GM18951 (cell line): Measurements from ENCODE around the gene NGEF.

ENCODE experiments used
- POLR2A ChIP-seq: IDR thresholded peaks from 4 replicates; pipeline ENCODE4 v1.6.1; 2011; ENCODE audit warnings: mild to moderate bottlenecking; ENCODE audit not compliant: insufficient read length, insufficient read depth; ENCODE audit errors: extremely low read depth
- in situ Hi-C: fragments of 300-500 bp; cut with MboI; formaldehyde crosslinking; loops from one replicate; pipeline ENCODE4 v1.12.0; 2022; ENCODE audit warnings: low sequenced_read_pairs, mixed read lengths, inconsistent platforms; ENCODE audit not compliant: unreplicated experiment

Gene NGEF

DNA sequence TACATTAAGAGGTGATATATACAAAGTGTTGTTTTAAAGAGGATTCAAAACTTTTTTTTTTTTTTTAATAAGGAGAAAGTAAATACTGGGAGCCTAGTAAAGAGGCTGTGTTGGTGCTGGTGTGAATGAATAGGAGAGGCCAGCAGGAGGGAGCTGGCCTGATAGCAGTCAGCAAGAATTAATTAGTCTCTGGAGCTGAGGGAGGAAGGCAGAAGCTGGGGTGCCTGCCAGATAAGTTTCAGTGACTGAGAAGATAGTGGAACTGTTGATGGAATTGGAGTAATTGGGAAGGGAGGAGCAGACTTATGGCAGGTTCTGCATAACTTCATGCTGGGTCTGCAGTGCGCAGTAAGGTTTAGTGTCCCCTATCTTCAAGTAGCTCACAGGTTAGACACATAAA lies 179.2 kb downstream of the NGEF start:
- TF ChIP-seq POLR2A, result no peak
- in situ Hi-C loops, result no loop called here

DNA sequence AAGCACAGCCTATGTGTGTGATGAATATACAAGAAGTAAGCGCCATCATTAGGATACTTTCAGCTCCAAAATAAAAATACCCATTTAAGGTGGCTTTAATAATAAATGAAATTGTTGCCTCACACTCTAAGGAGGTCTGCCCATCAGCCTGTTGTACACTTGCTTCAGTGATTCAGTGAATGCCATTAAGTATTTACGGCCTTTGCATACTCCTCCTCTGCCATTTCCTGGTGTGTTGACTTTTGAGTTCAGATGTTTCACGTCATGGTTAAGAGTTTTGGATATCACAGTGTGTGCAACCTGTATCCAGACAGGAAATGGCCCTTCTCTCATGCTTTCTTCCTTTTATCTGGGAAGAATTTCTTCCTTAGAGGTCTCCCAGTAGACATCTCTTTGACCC lies 181.6 kb downstream of the NGEF start:
- in situ Hi-C loops, result no loop called here

DNA sequence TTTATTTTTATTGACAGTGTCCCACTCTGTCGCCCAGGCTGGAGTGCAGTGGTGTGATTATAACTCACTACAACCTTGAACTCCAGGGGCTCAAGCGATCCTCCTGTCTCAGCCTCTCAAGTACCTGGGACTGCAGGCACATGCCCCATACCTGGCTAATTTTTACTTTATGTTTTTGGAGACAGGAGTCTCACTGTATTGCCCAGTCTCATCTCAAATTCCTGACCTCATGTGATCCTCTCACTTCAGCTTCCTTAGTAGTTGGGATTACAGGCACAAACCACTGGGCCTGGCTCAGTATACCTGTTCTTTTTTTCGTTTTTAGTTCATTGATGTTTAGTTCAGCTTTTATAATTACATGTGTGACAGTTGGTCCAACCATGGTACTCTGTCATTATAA lies 183.1 kb downstream of the NGEF start:
- TF ChIP-seq POLR2A, result no peak
- in situ Hi-C loops, result no loop called here

More for the DNA sequence above, 181.6 kb downstream of the NGEF start:
- TF ChIP-seq POLR2A, result no peak
